HG03457 (cell line): ENCODE results near the gene SLC16A1.
A peak's percentile ranks its signal among the peaks of the same experiment; 100 is the strongest.
"Not testable (repeated sequence)": the region's sequence is repeated elsewhere in the genome, so short reads cannot be mapped to it uniquely, and the experiment has no call there.

Experiments
- ATAC-seq: cut with Tn5 transposase; IDR thresholded peaks from one replicate; pipeline ENCODE4 v1.9.1; 2021; ENCODE audit warnings: moderate number of reproducible peaks; ENCODE audit not compliant: unreplicated experiment

The SLC16A1 gene

GRCh38 chr1:112955773-112956543 lies at the start of gene SLC16A1:
TSS of gene SLC16A1 (minus strand) at chr1:112956196. CDS start at chr1:112929308, 26,888 bp downstream.
- ATAC-seq: peak; percentile 56

- no peak for ATAC-seq
These were observed 48.0 kb upstream of the SLC16A1 start for GRCh38 chr1:113003751-113004690.

GRCh38 chr1:113002297-113002696 lies 46.3 kb upstream of the SLC16A1 start:
- ATAC-seq: no peak

GRCh38 chr1:112998592-112999235 lies 42.7 kb upstream of the SLC16A1 start:
- no peak for ATAC-seq

- no peak for ATAC-seq
These were observed 41.8 kb upstream of the SLC16A1 start for GRCh38 chr1:112997781-112998180.

- no peak for ATAC-seq
These were observed 39.9 kb upstream of the SLC16A1 start for GRCh38 chr1:112995890-112996289.

- ATAC-seq: not testable (repeated sequence)
These were observed 39.0 kb upstream of the SLC16A1 start for GRCh38 chr1:112995021-112995420.

- ATAC-seq: no peak
These were observed 36.8 kb upstream of the SLC16A1 start for GRCh38 chr1:112992780-112993179.

GRCh38 chr1:112991402-112992120 lies 35.6 kb upstream of the SLC16A1 start:
- ATAC-seq: no peak

- ATAC-seq: no peak
These were observed 34.3 kb upstream of the SLC16A1 start for GRCh38 chr1:112990271-112990670.

- ATAC-seq: no peak
These were observed 32.4 kb upstream of the SLC16A1 start for GRCh38 chr1:112988367-112988766.

GRCh38 chr1:112985123-112985522 lies 29.1 kb upstream of the SLC16A1 start:
- ATAC-seq: peak; percentile 88

GRCh38 chr1:112983537-112984131 lies 27.6 kb upstream of the SLC16A1 start:
- ATAC-seq: no peak

- no peak for ATAC-seq
These were observed 27.0 kb upstream of the SLC16A1 start for GRCh38 chr1:112982853-112983536.

- ATAC-seq: no peak
These were observed 26.3 kb upstream of the SLC16A1 start for GRCh38 chr1:112982328-112982727.

- ATAC-seq: not testable (repeated sequence)
These were observed 25.8 kb upstream of the SLC16A1 start for GRCh38 chr1:112981834-112982233.

- ATAC-seq: no peak
These were observed 25.4 kb upstream of the SLC16A1 start for GRCh38 chr1:112981426-112981825.

GRCh38 chr1:112975336-112975735 lies 19.3 kb upstream of the SLC16A1 start:
- ATAC-seq: no peak

- ATAC-seq: no peak
These were observed 18.6 kb upstream of the SLC16A1 start for GRCh38 chr1:112974646-112975045.

GRCh38 chr1:112973788-112974187 lies 17.8 kb upstream of the SLC16A1 start:
- ATAC-seq: no peak
